Stimulated activated CD8-positive, alpha-beta memory T cell treated with anti-CD3 and anti-CD28 coated beads, Interleukin-12 subunit alpha, Interleukin-12 subunit beta, amount 100 ng/mL, for 1 hour (primary cell): ENCODE measurements around the gene TCF25.
"Not testable (repeated sequence)": the region's sequence is repeated elsewhere in the genome, so short reads cannot be mapped to it uniquely, and the experiment has no call there.

Experiments used
- DNase-seq: peaks from one replicate; pipeline ENCODE4 v3.0.0-alpha.2; 2020; ENCODE audit warnings: low read depth

Gene TCF25

DNA sequence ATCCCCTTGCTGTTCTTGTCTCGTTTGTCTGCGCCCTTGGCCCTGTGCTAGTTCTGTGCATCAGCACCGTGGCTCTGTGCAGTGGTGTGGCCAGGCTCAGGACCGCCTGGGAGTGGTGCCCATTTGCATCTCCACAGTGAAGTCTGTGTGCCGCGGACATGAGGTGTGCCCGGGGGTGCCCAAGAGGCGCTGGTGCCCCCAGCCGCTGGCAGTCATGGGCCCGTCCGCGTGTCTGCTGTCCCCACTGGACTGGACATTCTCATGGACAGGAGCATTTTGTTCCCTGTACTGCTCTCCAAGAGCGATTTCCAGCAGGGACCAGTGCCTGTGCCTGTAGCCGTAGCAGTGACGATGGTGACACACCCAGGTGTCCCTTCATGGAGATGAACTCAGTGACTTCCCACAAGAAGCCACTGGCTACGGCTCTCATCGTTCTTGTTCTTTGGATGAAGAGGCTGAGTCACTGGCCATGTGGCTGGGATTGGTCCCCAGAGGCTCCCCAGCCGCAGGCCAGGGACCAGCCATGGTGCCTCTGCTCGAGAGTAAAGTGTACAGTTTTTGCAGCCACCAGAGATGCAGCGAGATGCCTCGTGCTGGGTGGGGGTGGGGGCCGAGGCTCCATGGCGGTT lies 32.2 kb downstream of the TCF25 start:
- no peak for DNase-seq

DNA sequence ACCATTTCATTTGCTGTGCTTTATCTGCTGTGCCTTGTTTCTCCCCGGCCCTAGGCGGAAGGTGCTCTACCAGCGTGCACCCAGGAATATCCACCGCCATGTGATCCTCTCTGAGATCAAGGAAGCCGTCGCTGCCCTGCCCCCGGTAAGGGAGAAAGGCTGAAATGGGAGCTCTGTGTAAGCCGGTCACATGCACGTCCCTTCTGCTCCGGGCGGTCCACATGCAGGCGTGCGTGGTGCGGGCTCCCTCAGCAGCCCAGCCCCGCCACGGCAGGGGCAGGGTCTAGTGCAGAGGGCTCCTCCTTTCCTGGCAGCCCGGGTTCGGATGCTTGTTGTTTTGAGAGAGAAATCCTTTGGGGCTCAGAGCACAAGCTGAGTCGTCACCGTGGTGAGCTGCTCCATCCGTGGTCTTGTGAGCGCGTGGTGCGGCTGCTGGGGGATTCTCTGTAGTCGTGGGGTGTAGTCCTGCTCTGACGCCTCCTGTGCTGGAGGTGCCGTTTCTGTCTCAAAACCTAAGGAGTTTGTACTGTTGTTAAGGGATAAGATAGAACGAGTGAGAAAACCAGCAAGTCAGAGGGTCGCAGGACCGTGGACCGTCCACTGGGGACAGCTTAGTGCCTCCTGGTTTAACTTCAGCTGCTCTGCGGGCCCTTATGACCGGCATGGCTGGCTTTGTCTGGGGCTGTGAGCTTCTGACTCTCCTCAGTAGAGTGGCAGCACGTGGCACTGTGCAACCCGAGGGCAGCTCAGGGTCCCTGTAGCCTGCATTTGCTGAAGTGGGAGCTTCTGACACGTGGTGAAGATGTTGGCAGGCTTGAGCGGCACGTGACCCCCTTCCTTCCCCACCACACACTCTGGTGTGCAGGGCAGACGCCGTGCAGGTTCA lies 33.0 kb downstream of the TCF25 start:
- DNase-seq = no peak

DNA sequence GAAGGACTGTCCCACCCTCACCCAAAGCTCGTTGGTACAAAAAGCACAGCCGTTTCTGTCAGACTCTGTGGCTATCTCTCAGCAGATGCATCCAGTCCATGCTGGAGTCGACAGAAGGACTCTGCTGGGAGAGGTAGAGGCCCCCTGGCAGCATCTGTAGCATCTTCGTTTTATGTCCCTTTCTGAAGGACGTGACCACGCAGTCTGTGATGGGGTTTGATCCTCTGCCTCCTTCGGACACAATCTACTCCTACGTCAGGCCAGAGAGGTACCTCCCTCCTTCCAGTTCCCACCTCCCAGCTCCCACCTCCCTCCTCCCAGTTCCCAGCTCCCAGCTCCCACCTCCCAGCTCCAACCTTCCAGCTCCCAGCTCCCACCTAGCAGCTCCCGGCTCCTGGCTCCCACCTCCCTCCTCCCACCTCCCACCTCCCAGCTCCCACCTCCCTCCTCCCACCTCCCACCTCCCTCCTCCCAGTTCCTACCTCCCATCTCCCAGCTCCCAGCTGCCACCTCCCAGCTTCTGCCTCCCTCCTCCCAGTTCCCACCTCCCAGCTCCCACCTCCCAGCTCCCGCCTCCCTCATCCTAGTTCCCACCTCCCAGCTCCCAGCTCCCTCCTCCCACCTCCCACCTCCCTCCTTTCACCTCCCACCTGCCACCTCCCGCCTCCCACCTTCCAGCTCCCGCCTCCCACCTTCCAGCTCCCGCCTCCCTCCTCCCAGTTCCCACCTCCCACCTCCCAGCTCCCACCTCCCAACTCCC lies 33.8 kb downstream of the TCF25 start:
- no peak for DNase-seq

DNA sequence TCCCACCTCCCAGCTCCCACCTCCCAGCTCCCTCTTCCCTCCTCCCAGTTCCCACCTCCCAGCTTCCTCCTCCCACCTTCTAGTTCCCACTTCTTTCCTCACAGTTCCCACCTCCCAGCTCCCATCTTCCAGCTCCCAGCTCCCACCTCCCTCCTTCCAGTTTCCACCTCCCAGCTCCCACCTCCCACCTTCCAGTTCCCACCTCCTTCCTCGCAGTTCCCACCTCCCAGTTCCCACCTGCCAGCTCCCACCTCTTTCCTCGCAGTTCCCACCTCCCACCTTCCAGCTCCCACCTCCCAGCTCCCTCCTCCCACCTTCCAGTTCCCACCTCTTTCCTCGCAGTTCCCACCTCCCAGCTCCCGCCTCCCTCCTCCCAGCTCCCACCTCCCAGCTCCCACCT lies 34.8 kb downstream of the TCF25 start:
- DNase-seq = no peak

DNA sequence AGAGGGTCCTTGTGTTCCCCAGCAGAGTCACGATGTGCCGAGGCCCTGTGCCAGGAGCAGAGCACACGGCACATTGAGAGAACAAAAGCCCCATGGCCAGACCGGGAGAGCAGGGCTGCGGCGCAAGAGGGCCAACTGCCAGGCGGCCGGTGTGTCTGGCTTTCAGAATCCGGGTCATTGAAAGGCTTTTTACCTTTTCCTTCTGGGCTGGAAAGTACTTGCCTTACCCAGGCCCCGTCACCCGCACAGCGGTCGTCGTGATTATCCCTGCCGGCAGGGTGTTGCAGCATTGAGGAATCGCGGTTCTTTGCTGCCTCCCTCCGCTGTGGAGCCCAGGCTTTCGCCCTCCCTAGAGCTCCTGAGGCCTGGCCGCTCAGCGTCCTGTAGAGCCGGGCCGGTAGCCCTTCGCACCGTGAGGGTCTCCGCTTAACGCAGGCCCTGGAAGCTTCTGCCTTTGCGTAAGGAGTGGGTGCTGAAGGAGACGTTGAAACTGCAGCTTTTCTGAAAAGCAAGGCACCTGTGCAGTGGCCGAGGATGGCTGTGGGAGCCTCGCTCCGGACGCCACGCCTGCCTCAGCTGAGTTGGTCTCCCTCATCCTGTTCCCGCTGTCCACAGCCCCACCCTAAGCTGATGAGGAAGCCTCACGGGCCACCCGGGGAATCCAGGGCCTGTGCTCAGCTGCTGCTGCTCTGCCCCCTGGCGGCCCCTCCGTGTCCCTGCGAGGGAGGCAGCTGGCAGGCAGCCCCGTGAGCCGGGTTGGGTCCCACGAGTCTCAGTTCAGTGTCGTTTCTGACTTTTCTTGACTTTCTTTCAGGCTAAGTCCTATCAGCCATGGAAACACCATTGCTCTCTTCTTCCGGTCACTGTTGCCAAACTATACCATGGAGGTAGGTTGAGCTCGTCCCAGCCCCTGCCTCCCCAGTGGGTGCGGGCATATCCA lies 36.7 kb downstream of the TCF25 start:
- peak; percentile 50 for DNase-seq

DNA sequence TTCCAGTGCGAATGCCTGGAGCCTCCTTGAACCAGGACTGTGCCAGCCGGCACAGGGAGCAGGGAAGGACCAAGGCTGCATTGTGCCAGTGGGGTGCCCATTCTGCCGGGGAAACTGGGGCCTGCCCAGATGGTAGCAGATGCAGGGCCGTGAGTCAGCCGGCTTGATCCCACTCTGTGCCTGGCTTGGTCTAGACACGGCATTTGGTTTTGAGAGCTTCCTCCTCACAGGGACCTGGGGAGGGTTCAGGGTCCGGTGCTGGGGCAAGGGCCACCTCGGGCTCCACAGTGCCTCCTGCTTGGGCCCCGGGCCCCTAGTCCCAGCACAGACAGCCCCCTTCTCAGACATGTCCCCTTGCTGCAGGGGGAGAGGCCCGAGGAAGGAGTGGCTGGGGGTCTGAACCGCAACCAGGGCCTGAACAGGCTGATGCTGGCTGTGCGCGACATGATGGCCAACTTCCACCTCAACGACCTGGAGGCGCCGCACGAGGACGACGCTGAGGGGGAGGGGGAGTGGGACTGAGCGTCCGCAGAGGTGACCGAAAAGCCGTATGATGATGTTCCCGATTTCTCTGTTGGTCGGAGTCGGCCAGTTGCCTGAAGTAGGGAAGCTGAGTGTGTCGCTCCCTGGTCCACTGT lies 37.4 kb downstream of the TCF25 start:
- DNase-seq = no peak

DNA sequence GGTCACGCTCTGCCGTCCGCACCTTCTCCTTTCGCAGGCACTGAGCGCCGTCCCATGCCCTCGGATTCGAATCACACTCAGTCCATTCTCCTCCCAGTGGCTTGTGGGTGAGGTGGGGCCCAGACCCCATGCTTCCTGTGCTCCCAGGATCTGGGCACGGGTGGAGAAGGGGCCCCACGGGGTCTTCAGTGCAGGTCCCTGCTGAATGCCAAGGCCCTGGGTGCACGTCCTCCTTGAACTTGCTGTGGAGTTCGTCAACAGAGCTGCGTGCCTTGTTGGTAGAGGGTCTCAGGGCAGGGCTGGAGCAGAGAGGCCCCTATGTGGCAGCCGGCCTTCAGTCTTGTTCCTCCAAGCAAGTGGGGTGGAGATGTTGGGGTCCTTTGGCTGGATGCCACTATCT lies 38.0 kb downstream of the TCF25 start:
- DNase-seq = no peak

DNA sequence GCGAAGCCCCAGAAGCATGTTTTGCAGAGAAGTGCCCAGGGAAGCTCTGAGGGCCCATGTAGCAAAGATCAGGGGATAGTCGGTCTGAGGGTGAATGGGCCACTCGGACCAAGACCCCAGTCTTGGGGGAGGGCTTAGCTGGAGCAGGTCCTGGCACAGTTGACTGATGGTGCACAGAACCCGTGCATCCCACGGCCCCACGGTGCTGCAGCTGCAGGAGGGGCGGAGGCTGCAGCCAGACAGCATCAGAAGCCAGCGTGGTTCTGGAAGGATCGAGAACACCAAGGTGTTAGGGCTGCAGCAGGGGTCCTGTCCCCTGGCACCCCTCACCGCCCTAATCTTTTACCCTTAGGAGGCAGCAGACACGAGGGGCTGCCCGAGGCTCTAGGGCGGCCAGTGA lies 38.8 kb downstream of the TCF25 start:
- DNase-seq = no peak

DNA sequence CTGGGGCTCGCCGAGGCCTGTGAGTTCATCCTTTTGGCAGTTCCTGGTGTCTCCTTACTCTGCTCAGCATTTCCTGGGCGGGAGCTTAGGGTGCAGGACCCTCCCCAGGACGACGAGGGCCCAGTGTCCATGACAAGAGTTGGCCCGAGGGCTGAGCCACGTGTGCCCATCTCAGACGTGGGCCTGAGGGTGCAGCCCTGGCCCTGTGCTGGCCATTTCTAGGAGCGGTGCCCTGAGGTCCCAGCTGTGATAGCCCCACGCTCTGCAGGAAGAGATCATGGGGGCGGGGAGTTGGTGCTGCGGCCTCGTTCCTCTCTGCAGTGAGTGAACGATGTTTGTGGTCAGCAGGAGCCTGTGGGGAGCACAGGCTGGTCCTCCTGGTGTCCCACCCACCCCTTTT lies 39.2 kb downstream of the TCF25 start:
- no peak for DNase-seq

DNA sequence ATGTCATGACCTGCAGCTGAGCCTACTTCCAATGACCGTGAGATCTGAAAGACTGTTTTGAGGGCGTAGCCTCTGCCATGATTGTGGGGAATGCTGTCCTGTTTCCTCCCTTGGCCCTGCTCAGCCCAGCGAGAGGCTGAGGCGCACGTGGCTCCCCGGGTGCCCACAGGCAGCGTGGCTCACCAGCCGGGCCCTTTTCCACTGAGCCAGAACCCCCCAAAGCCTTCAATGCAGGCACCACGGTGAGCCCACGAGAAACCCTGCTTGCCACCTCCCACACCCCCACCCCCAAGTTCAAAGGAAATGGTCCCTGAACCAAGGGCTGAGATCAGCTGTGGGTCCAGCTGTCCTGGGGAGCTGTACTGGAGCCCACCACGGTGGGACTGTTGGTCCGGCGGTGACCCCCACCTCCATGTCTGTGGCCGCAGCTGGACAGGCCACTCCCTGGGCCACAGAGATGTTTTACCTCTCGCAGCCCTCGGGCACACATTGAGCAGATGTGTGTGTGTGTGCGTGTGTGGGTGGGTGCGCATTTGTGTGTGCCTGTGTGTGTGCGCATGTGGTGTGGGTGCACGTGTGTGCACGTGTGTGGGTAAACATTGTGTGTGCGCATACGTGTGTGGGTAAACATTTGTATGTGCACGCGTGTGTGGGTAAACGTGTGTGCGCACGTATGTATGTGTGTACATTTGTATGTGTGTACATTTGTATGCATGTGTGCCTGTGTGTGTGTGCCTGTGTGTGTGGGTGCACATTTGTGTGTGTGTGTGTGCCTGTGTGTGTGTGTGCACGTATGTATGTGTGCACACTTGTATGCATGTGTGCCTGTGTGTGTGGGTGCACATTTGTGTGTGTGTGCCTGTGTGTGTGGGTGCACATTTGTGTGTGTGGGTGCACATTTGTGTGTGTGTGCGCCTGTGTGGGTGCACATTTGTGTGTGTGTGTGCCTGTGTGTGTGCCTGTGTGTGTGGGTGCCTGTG lies 40.3 kb downstream of the TCF25 start:
- no peak for DNase-seq

DNA sequence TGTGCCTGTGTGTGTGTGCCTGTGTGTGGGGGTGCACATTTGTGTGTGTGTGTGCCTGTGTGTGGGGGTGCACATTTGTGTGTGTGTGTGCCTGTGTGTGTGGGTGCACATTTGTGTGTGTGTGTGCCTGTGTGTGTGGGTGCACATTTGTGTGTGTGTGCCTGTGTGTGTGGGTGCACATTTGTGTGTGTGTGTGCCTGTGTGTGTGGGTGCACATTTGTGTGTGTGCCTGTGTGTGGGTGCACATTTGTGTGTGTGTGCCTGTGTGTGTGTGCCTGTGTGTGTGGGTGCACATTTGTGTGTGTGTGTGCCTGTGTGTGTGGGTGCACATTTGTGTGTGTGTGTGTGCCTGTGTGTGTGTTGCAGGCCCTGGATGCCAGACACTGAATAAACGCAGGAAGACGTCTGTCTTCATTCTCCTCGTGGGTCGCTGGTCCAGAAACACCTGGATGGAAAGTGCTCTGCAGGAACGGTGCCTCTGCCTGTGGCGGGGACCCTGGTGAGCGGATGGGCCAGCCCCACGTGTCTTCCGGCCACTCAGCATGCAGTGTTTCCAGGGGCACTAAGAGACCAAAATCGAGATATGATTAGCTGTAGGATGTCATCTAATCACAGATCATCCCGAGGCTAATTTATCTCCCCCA lies 41.4 kb downstream of the TCF25 start:
- DNase-seq = not testable (repeated sequence)

DNA sequence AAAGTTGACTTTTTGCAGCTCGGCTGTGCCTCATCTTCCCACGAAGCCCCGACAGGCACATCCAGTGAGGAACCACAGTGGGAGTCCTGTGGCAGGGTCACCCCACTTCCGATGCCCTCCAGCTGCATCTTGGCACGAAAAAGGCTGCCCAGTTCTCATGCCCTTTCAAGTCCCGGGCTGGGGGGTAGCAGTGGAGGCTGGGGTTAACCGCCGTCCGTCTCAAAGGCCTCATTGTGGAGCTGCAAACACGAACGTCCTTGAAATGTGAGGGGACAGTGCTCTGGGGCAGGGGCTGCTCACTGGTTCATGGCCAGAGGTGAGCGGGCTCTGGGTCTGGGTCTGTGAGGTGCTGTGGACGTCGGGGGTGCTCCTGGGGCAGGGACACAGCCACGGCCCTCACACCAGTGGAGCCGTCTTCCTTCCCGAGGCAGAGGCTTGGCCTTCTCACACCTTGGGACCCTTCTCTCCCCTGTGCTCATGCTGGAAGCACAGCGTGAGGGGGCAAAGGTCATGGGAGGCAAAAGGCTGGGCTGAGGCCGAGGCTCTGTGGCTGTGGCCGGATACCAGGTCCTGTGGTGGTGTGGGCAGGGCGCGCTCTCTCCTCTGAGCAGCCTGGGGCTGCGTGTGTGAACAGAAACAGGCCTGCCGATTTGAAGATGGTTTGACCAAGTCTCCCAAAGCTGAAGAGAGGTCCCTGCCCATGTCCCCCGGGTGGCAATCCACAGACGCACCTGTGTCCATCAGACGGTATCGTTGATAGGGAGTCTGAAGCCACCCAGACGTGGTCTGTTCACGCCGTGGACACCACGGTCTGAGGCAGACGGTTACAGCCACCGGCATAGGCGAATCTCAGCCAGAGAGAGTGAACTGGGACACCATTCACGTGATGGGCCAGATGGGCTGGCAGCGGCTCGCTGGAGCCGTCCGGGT lies 42.2 kb downstream of the TCF25 start:
- DNase-seq = no peak

DNA sequence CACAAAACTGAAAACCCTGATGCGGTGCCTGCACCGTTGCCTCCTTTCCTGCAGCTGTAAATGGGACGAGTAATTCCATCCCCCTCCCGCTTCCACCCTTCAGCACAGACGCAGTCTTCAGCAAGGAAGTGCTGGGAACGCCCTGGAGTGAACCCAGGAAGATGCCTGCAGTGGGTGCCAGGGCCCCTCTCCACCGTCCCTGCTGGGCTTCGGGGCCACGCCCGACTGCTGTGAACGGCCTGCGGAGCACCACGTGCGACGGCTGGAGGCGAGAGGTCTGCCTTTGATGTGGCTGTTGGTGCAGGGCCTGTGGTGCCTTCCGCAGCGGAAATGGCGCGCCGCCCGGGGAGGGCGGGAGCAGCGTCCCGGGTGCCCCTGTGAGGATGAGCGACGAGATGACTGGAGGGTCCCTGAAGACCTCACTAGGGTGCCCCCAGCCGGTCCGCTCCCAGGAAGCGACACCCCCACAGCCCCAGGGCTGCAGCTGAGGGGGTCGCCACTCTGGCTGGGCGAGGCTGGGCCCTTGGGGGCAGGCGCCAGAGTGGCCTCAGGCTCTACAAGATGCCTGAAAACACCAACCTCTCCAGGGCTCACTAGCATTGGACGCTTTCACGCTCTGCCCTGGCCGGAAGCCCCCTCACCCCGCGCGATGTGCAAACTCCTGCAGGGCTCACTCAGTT lies 44.5 kb downstream of the TCF25 start:
- peak; percentile 62 for DNase-seq

DNA sequence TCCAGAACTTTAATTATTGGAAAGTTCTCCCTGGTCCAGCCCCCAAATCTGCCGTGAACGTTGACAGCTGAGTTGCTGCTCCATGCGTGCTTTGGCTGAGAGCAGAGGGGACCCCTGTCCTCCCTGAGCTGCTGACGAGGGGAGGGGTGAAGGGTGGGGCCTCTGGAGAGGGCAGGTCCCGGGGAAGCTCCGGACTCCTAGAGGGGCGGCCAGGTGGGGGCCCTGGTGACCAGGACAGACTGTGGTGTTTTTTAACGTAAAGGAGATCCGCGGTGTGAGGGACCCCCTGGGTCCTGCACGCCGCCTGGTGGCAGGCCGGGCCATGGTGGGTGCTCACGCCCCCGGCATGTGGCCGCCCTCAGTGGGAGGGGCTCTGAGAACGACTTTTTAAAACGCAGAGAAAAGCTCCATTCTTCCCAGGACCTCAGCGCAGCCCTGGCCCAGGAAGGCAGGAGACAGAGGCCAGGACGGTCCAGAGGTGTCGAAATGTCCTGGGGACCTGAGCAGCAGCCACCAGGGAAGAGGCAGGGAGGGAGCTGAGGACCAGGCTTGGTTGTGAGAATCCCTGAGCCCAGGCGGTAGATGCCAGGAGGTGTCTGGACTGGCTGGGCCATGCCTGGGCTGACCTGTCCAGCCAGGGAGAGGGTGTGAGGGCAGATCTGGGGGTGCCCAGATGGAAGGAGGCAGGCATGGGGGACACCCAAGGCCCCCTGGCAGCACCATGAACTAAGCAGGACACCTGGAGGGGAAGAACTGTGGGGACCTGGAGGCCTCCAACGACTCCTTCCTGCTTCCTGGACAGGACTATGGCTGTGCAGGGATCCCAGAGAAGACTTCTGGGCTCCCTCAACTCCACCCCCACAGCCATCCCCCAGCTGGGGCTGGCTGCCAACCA lies 45.3 kb downstream of the TCF25 start, which contains the start of gene MC1R:
MC1R (plus strand) TSS at position 410 of the 895 bp plus-strand sequence; CDS start at position 807, 397 bp downstream.
- DNase-seq = no peak

DNA sequence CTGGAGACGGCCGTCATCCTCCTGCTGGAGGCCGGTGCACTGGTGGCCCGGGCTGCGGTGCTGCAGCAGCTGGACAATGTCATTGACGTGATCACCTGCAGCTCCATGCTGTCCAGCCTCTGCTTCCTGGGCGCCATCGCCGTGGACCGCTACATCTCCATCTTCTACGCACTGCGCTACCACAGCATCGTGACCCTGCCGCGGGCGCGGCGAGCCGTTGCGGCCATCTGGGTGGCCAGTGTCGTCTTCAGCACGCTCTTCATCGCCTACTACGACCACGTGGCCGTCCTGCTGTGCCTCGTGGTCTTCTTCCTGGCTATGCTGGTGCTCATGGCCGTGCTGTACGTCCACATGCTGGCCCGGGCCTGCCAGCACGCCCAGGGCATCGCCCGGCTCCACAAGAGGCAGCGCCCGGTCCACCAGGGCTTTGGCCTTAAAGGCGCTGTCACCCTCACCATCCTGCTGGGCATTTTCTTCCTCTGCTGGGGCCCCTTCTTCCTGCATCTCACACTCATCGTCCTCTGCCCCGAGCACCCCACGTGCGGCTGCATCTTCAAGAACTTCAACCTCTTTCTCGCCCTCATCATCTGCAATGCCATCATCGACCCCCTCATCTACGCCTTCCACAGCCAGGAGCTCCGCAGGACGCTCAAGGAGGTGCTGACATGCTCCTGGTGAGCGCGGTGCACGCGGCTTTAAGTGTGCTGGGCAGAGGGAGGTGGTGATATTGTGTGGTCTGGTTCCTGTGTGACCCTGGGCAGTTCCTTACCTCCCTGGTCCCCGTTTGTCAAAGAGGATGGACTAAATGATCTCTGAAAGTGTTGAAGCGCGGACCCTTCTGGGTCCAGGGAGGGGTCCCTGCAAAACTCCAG lies 46.4 kb downstream of the TCF25 start:
- no peak for DNase-seq

DNA sequence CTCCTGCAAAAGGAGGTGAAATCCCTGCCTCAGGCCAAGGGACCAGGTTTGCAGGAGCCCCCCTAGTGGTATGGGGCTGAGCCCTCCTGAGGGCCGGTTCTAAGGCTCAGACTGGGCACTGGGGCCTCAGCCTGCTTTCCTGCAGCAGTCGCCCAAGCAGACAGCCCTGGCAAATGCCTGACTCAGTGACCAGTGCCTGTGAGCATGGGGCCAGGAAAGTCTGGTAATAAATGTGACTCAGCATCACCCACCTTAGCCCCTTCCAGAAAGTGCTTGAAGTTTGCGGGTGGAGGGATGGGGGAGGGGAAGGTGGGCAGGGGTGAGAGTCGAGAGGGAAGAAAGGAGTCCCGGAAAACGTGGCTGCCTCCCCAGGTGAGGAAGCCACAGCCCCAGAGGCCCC lies 47.3 kb downstream of the TCF25 start:
- DNase-seq = no peak
